Gastroesophageal sphincter (tissue), 4 donors: ENCODE data around the gene GRIK3. TPM values are rescaled to one million over a fixed set of nuclear protein-coding genes. Genes with fewer than 3 reads are reported as not detected.

Experiments used
- ATAC-seq: fragments of 150-250 bp; one replicate; pipeline ENCODE4 v1.9.1; 2016; ENCODE audit warnings: mild to moderate bottlenecking, moderate library complexity
- H3K27ac ChIP-seq, 4 donors: fragments of 200-600 bp; sonication (generic) in 3 of 4; 1 replicate in 3 of 4; 2 replicates in 1 of 4; pipeline ENCODE4 v1.5.1; 2016 to 2019
- H3K27me3 ChIP-seq: fragments of 200-600 bp; sonication (generic); one replicate; pipeline ENCODE4 v1.5.1; 2019
- H3K36me3 ChIP-seq, 2 donors: fragments of 200-600 bp; sonication (generic); one replicate each; pipeline ENCODE4 v1.5.1; 2019; ENCODE audit warnings: control low read depth in 1 of 2
- H3K4me1 ChIP-seq, 3 donors: fragments of 200-600 bp; sonication (generic); 1 replicate in 2 of 3; 2 replicates in 1 of 3; pipeline ENCODE4 v1.5.1; 2016 to 2019; ENCODE audit warnings: control low read depth in 2 of 3
- H3K4me3 ChIP-seq, 2 donors: fragments of 200-600 bp; sonication (generic); one replicate each; pipeline ENCODE4 v1.5.1; 2019; ENCODE audit warnings: mild to moderate bottlenecking in 1 of 2, moderate library complexity in 1 of 2
- H3K9me3 ChIP-seq, 3 donors: fragments of 200-600 bp; sonication (generic); one replicate each; pipeline ENCODE4 v1.5.1; 2017 to 2019; ENCODE audit warnings: control low read depth in 2 of 3
- CTCF ChIP-seq, 4 experiments: fragments of 200-600 bp in 2 of 4; fragments of 450-650 bp in 2 of 4; sonication (generic) in 1 of 4; IDR thresholded peaks; one replicate each; pipeline ENCODE4 v1.5.1; 2017 to 2019; ENCODE audit warnings: antibody characterized with exemption in 4 of 4, mild to moderate bottlenecking in 2 of 4, moderate library complexity in 2 of 4
- EP300 ChIP-seq: sonication (generic); formaldehyde crosslinking; IDR thresholded peaks from one replicate; pipeline ENCODE4 v1.6.1; 2017; ENCODE audit warnings: antibody characterized with exemption, mild to moderate bottlenecking
- POLR2A ChIP-seq, 2 donors: fragments of 450-650 bp; IDR thresholded peaks; one replicate each; pipeline ENCODE4 v1.6.1; 2017; ENCODE audit warnings: antibody characterized with exemption in 2 of 2, mild to moderate bottlenecking in 2 of 2, moderate library complexity in 1 of 2
- POLR2AphosphoS5 ChIP-seq: sonication (generic); formaldehyde crosslinking; IDR thresholded peaks from one replicate; pipeline ENCODE4 v1.6.1; 2017; ENCODE audit warnings: antibody characterized with exemption
- WGBS, 2 donors: methylation state at CpG; one replicate each; pipeline ENCODE4 v1.1.5; 2018; ENCODE audit warnings: low coverage in 1 of 2; 5-methylcytosine and 5-hydroxymethylcytosine counted together
- total RNA-seq, 4 donors: library from RNA; depleted of rRNA; stranded (reverse); fragments of >200 nt; gene quantifications; one replicate each; pipeline ENCODE4 v1.1.0, GENCODE V29; 2016

The GRIK3 gene
- total RNA-seq, 4 donors from 2014 or later, result 3.1 to 7.8 (median 5.0) TPM

GRCh38 chr1:37018510-37018909, 15.8 kb downstream of the GRIK3 start:
- Histone ChIP-seq H3K36me3 (no peaks in the 10 kb centered on the region), H3K27me3 (peaks cover 64% of the 10 kb centered on the region), H3K4me1 (no peaks in the 10 kb centered on the region), H3K9me3 (no peaks in the 10 kb centered on the region), H3K27ac (no peak overlapping the region), H3K4me3 (no peak overlapping the region)
- no peak for ATAC-seq
- TF ChIP-seq POLR2AphosphoS5, result no peak
- no peak for TF ChIP-seq EP300
- no peak for TF ChIP-seq CTCF (IDR thresholded peaks at IDR 0.05)

- no peak for ATAC-seq
- TF ChIP-seq CTCF (IDR thresholded peaks at IDR 0.05) (no peak), POLR2AphosphoS5 (no peak), EP300 (no peak), POLR2A (IDR thresholded peaks at IDR 0.05) (no peak)
- Histone ChIP-seq H3K27me3 (peaks cover 67% of the 10 kb centered on the region), H3K4me3 (no peak overlapping the region), H3K4me1 (no peaks in the 10 kb centered on the region), H3K27ac (no peak overlapping the region), H3K36me3 (no peaks in the 10 kb centered on the region), H3K9me3 (no peaks in the 10 kb centered on the region)
- WGBS, 2 donors, result 31 to 56% methylated on average over 4 of the region's 4 CpGs
Observed at GRCh38 chr1:37017720-37018119, 16.6 kb downstream of the GRIK3 start.

GRCh38 chr1:37016121-37016520, 18.2 kb downstream of the GRIK3 start:
- Histone ChIP-seq H3K4me1 (no peaks in the 10 kb centered on the region), H3K4me3 (no peak overlapping the region), H3K9me3 (no peaks in the 10 kb centered on the region), H3K36me3 (no peaks in the 10 kb centered on the region), H3K27ac (no peak overlapping the region), H3K27me3 (peaks cover 66% of the 10 kb centered on the region)
- TF ChIP-seq CTCF (IDR thresholded peaks at IDR 0.05), result no peak
- no peak for TF ChIP-seq POLR2AphosphoS5
- TF ChIP-seq EP300, result no peak
- TF ChIP-seq POLR2A (IDR thresholded peaks at IDR 0.05), result no peak
- no peak for ATAC-seq

- no peaks in the 10 kb centered on the region for H3K4me1 ChIP-seq
- WGBS, 2 donors, result 40% methylated on average over 1 of the region's 7 CpGs; no CpG with 5 or more reads in 1 of the 2 donors
- no peaks in the 10 kb centered on the region for H3K9me3 ChIP-seq
- TF ChIP-seq POLR2AphosphoS5, result no peak
- TF ChIP-seq CTCF (IDR thresholded peaks at IDR 0.05), result no peak
- TF ChIP-seq POLR2A (IDR thresholded peaks at IDR 0.05), result no peak
- no peak for TF ChIP-seq EP300
- no peak for ATAC-seq
- H3K36me3 ChIP-seq, result no peaks in the 10 kb centered on the region
- no peak overlapping the region for H3K4me3 ChIP-seq
- no peak overlapping the region for H3K27ac ChIP-seq
- peaks cover 62% of the 10 kb centered on the region for H3K27me3 ChIP-seq
Observed at GRCh38 chr1:37015713-37016112, 18.6 kb downstream of the GRIK3 start.

- no peaks in the 10 kb centered on the region for H3K4me1 ChIP-seq
- 26 to 66% methylated on average over 4 to 6 of the region's 6 CpGs for WGBS, 2 donors
- peaks cover 32% of the 10 kb centered on the region for H3K27me3 ChIP-seq
- no peaks in the 10 kb centered on the region for H3K9me3 ChIP-seq
- no peak overlapping the region for H3K4me3 ChIP-seq
- ATAC-seq, result no peak
- H3K36me3 ChIP-seq, result no peaks in the 10 kb centered on the region
- TF ChIP-seq EP300, result no peak
- TF ChIP-seq POLR2AphosphoS5, result no peak
- no peak for TF ChIP-seq CTCF (IDR thresholded peaks at IDR 0.05)
- TF ChIP-seq POLR2A (IDR thresholded peaks at IDR 0.05), result no peak
- H3K27ac ChIP-seq, result no peak overlapping the region
Observed at GRCh38 chr1:37012226-37012625, 22.1 kb downstream of the GRIK3 start.
